ENCODE results near the gene B3GNT9. TPM values are rescaled to one million over a fixed set of nuclear protein-coding genes. Genes with fewer than 3 reads are reported as not detected.

The B3GNT9 gene
- total and polyA plus RNA-seq, 2 of the 8 experiments (the other 6 are each of a cell fraction or from before 2014, with no cell fraction given), result 3.5 to 9.0 TPM

GRCh38 chr16:67146523-67147357 lies 4.1 kb downstream of the B3GNT9 start:
- Histone ChIP-seq H3K4me2 (ENCODE audit: insufficient read depth in 1 of 2, low read depth in 2 of 2, low read length in 2 of 2) (no peak overlapping the region), H2BK12ac (ENCODE audit: low read depth, low read length) (no peak overlapping the region), H4K8ac (ENCODE audit: extremely low read depth, insufficient read depth, low read length) (no peak overlapping the region), H3K4ac (replicated peaks; ENCODE audit: insufficient read length, low read depth, low read length) (no peak overlapping the region), H3K27ac (ENCODE audit: low read depth, low read length) (no peak overlapping the region), H3K9ac (replicated peaks in 1 of 4; ENCODE audit: extremely low read depth in 1 of 4, low read depth in 3 of 4, low read length in 3 of 4) (no peak overlapping the region), H2AFZ (ENCODE audit: low read length) (no peak overlapping the region), H3K4me3 (ENCODE audit: extremely low read depth in 1 of 4, insufficient read depth in 2 of 4, low read depth in 3 of 4, low read length in 4 of 4) (no peak overlapping the region), H3K14ac (ENCODE audit: insufficient read length) (no peak overlapping the region), H3K23ac (ENCODE audit: insufficient read length) (no peak overlapping the region), H2BK20ac (ENCODE audit: low read length) (no peak overlapping the region), H3K79me1 (ENCODE audit: low read depth, low read length) (no peaks in the 10 kb centered on the region), H2BK5ac (ENCODE audit: low read depth, low read length) (no peak overlapping the region), H3K56ac (replicated peaks; ENCODE audit: insufficient read length, low read depth, low read length) (no peak overlapping the region), H2BK15ac (ENCODE audit: low read length) (no peak overlapping the region), H4K5ac (ENCODE audit: insufficient read length, low read depth, low read length) (no peak overlapping the region), H4K20me1 (replicated peaks in 1 of 2; ENCODE audit: control insufficient read depth in 1 of 2, insufficient read depth in 2 of 2, low read length in 2 of 2) (peaks cover 3 to 20% of the 10 kb centered on the region in 2 experiments), H4K91ac (replicated peaks; ENCODE audit: insufficient read length, low read length) (no peak overlapping the region), H3K9me3 (ENCODE audit: insufficient read depth in 2 of 2, low read depth in 1 of 2, low read length in 1 of 2) (no peaks in the 10 kb centered on the region; a peak in 1 of 4 replicates), H3K79me2 (ENCODE audit: control insufficient read depth in 1 of 2, insufficient read depth in 2 of 2, low read length in 2 of 2) (no peaks in the 10 kb centered on the region), H2AK5ac (ENCODE audit: low read depth, low read length) (no peak overlapping the region), H3K27me3 (replicated peaks in 1 of 4; ENCODE audit: control insufficient read depth in 3 of 4, extremely low read depth in 1 of 4, insufficient read depth in 3 of 4, low read length in 3 of 4) (peaks cover 3 to 16% (median 8%) of the 10 kb centered on the region in 4 experiments), H3K4me1 (replicated peaks in 1 of 4; ENCODE audit: control insufficient read depth in 3 of 4, insufficient read depth in 4 of 4, low read length in 3 of 4) (peaks cover 0 to 10% (median 8%) of the 10 kb centered on the region in 4 experiments; a peak in 5 of 7 replicates), H2BK120ac (replicated peaks; ENCODE audit: low read depth, low read length) (no peak overlapping the region), H3K36me3 (ENCODE audit: control insufficient read depth in 2 of 4, insufficient read depth in 4 of 4, low read length in 3 of 4) (peaks cover 11 to 35% (median 26%) of the 10 kb centered on the region in 4 experiments; a peak in 6 of 8 replicates), H3K23me2 (ENCODE audit: low read depth, low read length) (peaks cover 13% of the 10 kb centered on the region; the same call in 1 of the 2 replicates), H3K18ac (ENCODE audit: extremely low read depth, low read length) (no peak overlapping the region)
- no peak for DNase-seq (ENCODE audit: low read depth in 1 of 2, low spot score in 2 of 2)
- 92% methylated on average over 7 of the region's 7 CpGs; no CpG with 5 or more reads in 1 of the 2 experiments for WGBS, 2 experiments (ENCODE audit: extremely low coverage in 1 of 2, insufficient coverage in 1 of 2, insufficient read length in 1 of 2, insufficient replicate concordance in 2 of 2, low coverage in 1 of 2, low lambda C conversion rate in 2 of 2, missing lambda C conversion rate in 1 of 2)
- ChIA-PET POLR2A (ENCODE audit: partially characterized antibody) (no interaction called here), CTCF (ENCODE audit: partially characterized antibody) (interaction anchor here (0.6 to 3.1 kb wide), 4 partner anchors 8 to 129 kb away, joined by 3 to 12 read pairs (median 4); no protein-coding TSS in a partner anchor)
- no peak for FAIRE-seq
- TF ChIP-seq RAD21 (IDR thresholded peaks at IDR 0.05 in 1 of 2, conservative IDR thresholded peaks at IDR 0.05 in 1 of 2; ENCODE audit: low read depth in 2 of 2, low read length in 2 of 2) (0 out of 4 replicates have a peak, but pooled peaks of 1 of the 2 experiments have one; percentile 12), SIX5 (IDR thresholded peaks at IDR 0.05; ENCODE audit: low read depth, low read length) (no peak)
